GM12892 (cell line): ENCODE results near the gene HS3ST3B1.

Source experiments
- POLR2A ChIP-seq: IDR thresholded peaks from 2 replicates; pipeline ENCODE4 v1.6.1; 2011; ENCODE audit warnings: low read depth, low read length, control low read depth
- POLR2AphosphoS5 ChIP-seq: IDR thresholded peaks from 2 replicates; pipeline ENCODE4 v1.6.1; 2011; ENCODE audit warnings: low read depth, low read length, control low read depth
- TAF1 ChIP-seq: IDR thresholded peaks from 2 replicates; pipeline ENCODE4 v1.6.1; 2011; ENCODE audit warnings: low read depth, mild to moderate bottlenecking, control low read depth, low read length, borderline replicate concordance

DNA sequence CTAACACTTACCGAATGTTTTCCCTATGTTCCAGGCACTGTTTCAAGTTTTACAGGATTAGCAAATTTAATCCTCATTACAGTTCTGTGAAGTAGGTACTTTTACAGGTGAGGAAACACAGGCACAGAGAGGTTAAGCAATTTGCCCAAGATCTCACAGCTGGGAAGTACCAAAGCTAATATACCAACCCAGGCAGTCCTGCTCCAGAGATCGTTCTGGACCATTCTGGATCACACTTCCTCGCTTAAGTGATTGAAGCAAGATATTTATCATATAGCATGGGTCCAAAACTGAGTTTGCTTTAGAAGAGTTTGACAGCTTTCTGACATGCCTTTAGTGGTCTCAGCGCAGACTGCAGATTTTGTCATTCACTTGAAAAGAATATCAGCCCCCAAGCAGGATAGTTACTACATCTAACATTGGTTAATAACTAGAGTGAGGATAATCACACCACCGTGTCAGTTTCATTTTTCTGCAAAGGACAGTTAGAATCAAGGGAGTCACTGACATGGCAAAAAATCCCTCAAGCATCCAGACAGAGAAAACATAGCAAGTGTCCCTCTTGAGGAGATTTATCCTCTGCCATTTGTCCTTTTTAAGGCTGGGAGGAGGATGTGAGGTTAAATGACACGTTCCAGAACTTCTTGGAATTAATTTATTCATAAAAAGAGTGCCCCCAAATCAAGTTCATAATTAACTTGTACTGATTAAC, 5.1 kb downstream of the HS3ST3B1 start:
- TF ChIP-seq POLR2A, result no peak
- TF ChIP-seq TAF1, result no peak
- TF ChIP-seq POLR2AphosphoS5, result no peak
